HG02759 (cell line): ENCODE data around the gene TTN.
"Not testable (repeated sequence)": the region's sequence is repeated elsewhere in the genome, so short reads cannot be mapped to it uniquely, and the experiment has no call there.

ENCODE experiments used
- ATAC-seq: cut with Tn5 transposase; IDR thresholded peaks from one replicate; pipeline ENCODE4 v1.9.1; 2021; ENCODE audit warnings: mild to moderate bottlenecking, moderate library complexity; ENCODE audit not compliant: unreplicated experiment

Gene TTN

GRCh38 chr2:178550352-178550751 lies 256.9 kb downstream of the TTN start:
- ATAC-seq = no peak

GRCh38 chr2:178542569-178542968 lies 264.7 kb downstream of the TTN start:
- ATAC-seq = no peak

GRCh38 chr2:178542161-178542560 lies 265.1 kb downstream of the TTN start:
- ATAC-seq = no peak

- no peak for ATAC-seq
Observed at GRCh38 chr2:178536037-178536436, 271.2 kb downstream of the TTN start.

- ATAC-seq = no peak
Observed at GRCh38 chr2:178531168-178531567, 276.1 kb downstream of the TTN start.

GRCh38 chr2:178530625-178531142 lies 276.5 kb downstream of the TTN start:
- ATAC-seq = peak; percentile 96

- ATAC-seq = no peak
Observed at GRCh38 chr2:178530131-178530530, 277.1 kb downstream of the TTN start.

GRCh38 chr2:178529194-178529593 lies 278.0 kb downstream of the TTN start:
- ATAC-seq = no peak

GRCh38 chr2:178528647-178529046 lies 278.6 kb downstream of the TTN start:
- ATAC-seq = no peak

- ATAC-seq = no peak
Observed at GRCh38 chr2:178527592-178527991, 279.6 kb downstream of the TTN start.

- ATAC-seq = no peak
Observed at GRCh38 chr2:178526256-178526655, 281.0 kb downstream of the TTN start.

- not testable (repeated sequence) for ATAC-seq
Observed at GRCh38 chr2:178525460-178525859, 281.8 kb downstream of the TTN start.

- ATAC-seq = not testable (repeated sequence)
Observed at GRCh38 chr2:178525010-178525409, 282.2 kb downstream of the TTN start.

GRCh38 chr2:178523596-178524134 lies 283.6 kb downstream of the TTN start:
- ATAC-seq = peak; percentile 4

GRCh38 chr2:178522950-178523595 lies 284.1 kb downstream of the TTN start:
- peak; percentile 96 for ATAC-seq

GRCh38 chr2:178521304-178522150 lies 285.7 kb downstream of the TTN start:
- no peak for ATAC-seq

- no peak for ATAC-seq
Observed at GRCh38 chr2:178517496-178517895, 289.7 kb downstream of the TTN start.

GRCh38 chr2:178514664-178515063 lies 292.6 kb downstream of the TTN start:
- peak; percentile 63 for ATAC-seq

- no peak for ATAC-seq
Observed at GRCh38 chr2:178513876-178514275, 293.3 kb downstream of the TTN start.

- no peak for ATAC-seq
Observed at GRCh38 chr2:178512484-178512883, 294.7 kb downstream of the TTN start.

- ATAC-seq = no peak
Observed at GRCh38 chr2:178510384-178510783, 296.8 kb downstream of the TTN start.

GRCh38 chr2:178508646-178509045 lies 298.6 kb downstream of the TTN start:
- no peak for ATAC-seq
